ENCODE measurements around the gene OR10K1.

DNA sequence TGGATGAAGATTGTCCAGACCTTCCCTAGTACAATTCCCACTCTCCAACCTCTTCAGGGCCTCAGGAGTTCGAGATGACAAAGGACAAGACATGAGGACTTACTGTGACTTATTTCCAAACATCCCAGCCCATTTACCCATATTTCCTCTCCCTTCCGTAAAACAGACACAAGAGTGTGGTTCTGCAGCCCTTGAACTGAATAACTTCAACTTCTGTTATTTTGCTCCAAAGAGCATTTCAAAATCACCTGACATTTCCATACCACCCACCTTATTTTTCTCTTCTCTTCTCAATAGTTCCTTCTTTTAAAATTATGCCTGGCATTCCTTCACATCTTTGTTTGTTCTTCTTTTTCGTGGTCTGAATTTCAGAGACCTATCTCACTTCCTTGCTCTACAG lies 26.9 kb upstream of the OR10K1 start:
- no peak for TF ChIP-seq POLR2A (IDR thresholded peaks at IDR 0.05)
- TF ChIP-seq, protein P1, sequence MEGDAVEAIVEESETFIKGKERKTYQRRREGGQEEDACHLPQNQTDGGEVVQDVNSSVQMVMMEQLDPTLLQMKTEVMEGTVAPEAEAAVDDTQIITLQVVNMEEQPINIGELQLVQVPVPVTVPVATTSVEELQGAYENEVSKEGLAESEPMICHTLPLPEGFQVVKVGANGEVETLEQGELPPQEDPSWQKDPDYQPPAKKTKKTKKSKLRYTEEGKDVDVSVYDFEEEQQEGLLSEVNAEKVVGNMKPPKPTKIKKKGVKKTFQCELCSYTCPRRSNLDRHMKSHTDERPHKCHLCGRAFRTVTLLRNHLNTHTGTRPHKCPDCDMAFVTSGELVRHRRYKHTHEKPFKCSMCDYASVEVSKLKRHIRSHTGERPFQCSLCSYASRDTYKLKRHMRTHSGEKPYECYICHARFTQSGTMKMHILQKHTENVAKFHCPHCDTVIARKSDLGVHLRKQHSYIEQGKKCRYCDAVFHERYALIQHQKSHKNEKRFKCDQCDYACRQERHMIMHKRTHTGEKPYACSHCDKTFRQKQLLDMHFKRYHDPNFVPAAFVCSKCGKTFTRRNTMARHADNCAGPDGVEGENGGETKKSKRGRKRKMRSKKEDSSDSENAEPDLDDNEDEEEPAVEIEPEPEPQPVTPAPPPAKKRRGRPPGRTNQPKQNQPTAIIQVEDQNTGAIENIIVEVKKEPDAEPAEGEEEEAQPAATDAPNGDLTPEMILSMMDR (IDR thresholded peaks at IDR 0.05) = no peak
